Fibroblast of lung (primary cell): ENCODE data around the gene EPB42. TPM values are rescaled to one million over a fixed set of nuclear protein-coding genes. Genes with fewer than 3 reads are reported as not detected.

ENCODE experiments used
- DNase-seq, 2 donors: peaks; one replicate each; pipeline versions ENCODE4 v3.0.0 to v3.0.0-alpha.2; 2010; ENCODE audit warnings: low read depth in 2 of 2
- H2AFZ ChIP-seq: 2 replicates; pipeline ENCODE4 v1.5.1; 2012; ENCODE audit warnings: low read length, control low read depth, inconsistent platforms
- H3K27ac ChIP-seq: 2 replicates; pipeline ENCODE4 v1.5.1; 2011; ENCODE audit warnings: low read length, control low read depth; ENCODE audit not compliant: insufficient read depth
- H3K27me3 ChIP-seq: 2 replicates; pipeline ENCODE4 v1.5.1; 2011; ENCODE audit warnings: mild to moderate bottlenecking, low read length; ENCODE audit not compliant: control insufficient read depth, insufficient read depth
- H3K36me3 ChIP-seq: 2 replicates; pipeline ENCODE4 v1.5.1; 2011; ENCODE audit warnings: low read length; ENCODE audit not compliant: control insufficient read depth, insufficient read depth
- H3K4me1 ChIP-seq: 2 replicates; pipeline ENCODE4 v1.5.1; 2011; ENCODE audit warnings: low read length; ENCODE audit not compliant: control insufficient read depth, insufficient read depth; ENCODE audit errors: extremely low read depth
- H3K4me2 ChIP-seq: 2 replicates; pipeline ENCODE4 v1.5.1; 2011; ENCODE audit warnings: low read length, control low read depth; ENCODE audit not compliant: insufficient read depth; ENCODE audit errors: extremely low read depth
- H3K4me3 ChIP-seq, 4 experiments: fragments of 200-600 bp in 1 of 4; sonication (generic) in 1 of 4; replicated peaks in 1 of 4; 2 replicates each; pipeline ENCODE4 v1.5.1; 2011 to 2016; ENCODE audit warnings: low read length in 4 of 4, low read depth in 3 of 4, mild to moderate bottlenecking in 3 of 4, control low read depth in 2 of 4, inconsistent platforms in 1 of 4, mixed read lengths in 1 of 4; ENCODE audit not compliant: insufficient read depth in 1 of 4; ENCODE audit errors: control extremely low read depth in 1 of 4
- H3K79me2 ChIP-seq: 2 replicates; pipeline ENCODE4 v1.5.1; 2012; ENCODE audit warnings: mild to moderate bottlenecking, low read length, inconsistent platforms; ENCODE audit not compliant: control insufficient read depth, insufficient read depth
- H3K9ac ChIP-seq: 2 replicates; pipeline ENCODE4 v1.5.1; 2011; ENCODE audit warnings: mild to moderate bottlenecking, low read length, control low read depth; ENCODE audit not compliant: insufficient read depth
- H3K9me3 ChIP-seq: 2 replicates; pipeline ENCODE4 v1.5.1; 2012; ENCODE audit warnings: low read depth, low read length; ENCODE audit not compliant: control insufficient read depth, insufficient read depth
- H4K20me1 ChIP-seq: 2 replicates; pipeline ENCODE4 v1.5.1; 2011; ENCODE audit warnings: low read length; ENCODE audit not compliant: control insufficient read depth, insufficient read depth; ENCODE audit errors: extremely low read depth
- EZH2 ChIP-seq: IDR thresholded peaks from 2 replicates; pipeline ENCODE4 v1.5.1; 2012; ENCODE audit warnings: low read length, control low read depth, mild to moderate bottlenecking; ENCODE audit errors: missing control alignments
- polyA plus RNA-seq, 2 donors: library from polyadenylated mRNA; depleted of rRNA in 1 of 2; stranded (reverse) in 1 of 2; unstranded in 1 of 2; fragments of >200 nt; gene quantifications; 2 replicates each; pipeline ENCODE4 v1.2.1, GENCODE V29; 2011 to 2012; ENCODE audit warnings: missing spikeins in 1 of 2
- total RNA-seq: library from RNA; depleted of rRNA; stranded (reverse); fragments of >200 nt; gene quantifications from 2 replicates; pipeline ENCODE4 v1.2.1, GENCODE V29; 2014
- TF ChIP-seq, protein P1 (sequence below), 2 donors: IDR thresholded peaks in 1 of 2; conservative IDR thresholded peaks in 1 of 2; 1 replicate in 1 of 2; 2 replicates in 1 of 2; pipeline ENCODE4 v1.5.1; 2011 to 2012; ENCODE audit warnings: low read length in 2 of 2, control low read depth in 1 of 2, inconsistent platforms in 1 of 2, low read depth in 1 of 2, mild to moderate bottlenecking in 1 of 2

EPB42 gene
- total and polyA plus RNA-seq, 2 donors (not counting 1 experiment from before 2014, with no cell fraction given): not detected

DNA sequence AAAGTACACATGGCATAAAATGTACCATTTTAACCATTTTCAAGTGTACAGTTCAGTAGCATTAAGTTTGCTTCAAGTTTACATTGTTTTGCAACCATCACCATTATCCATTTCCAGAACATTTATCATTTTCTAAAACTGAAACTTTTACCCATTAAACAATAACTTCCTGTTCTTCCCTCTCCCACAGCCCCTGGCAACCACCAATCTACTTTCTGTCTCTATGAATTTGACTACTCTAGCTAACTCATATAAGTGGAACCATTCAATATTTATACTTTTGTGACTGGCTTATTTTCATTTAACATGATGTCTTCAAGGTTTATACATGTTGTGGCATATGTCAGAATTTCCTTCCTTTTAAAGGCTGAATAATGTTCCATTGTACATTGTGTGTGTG, 67.5 kb downstream of the EPB42 start:
- Histone ChIP-seq H4K20me1 (no peaks in the 10 kb centered on the region), H3K27ac (no peak overlapping the region), H3K27me3 (no peaks in the 10 kb centered on the region), H2AFZ (no peak overlapping the region), H3K9me3 (no peaks in the 10 kb centered on the region), H3K4me1 (no peaks in the 10 kb centered on the region), H3K4me3 (no peak overlapping the region), H3K36me3 (no peaks in the 10 kb centered on the region), H3K79me2 (no peaks in the 10 kb centered on the region), H3K4me2 (no peak overlapping the region), H3K9ac (no peak overlapping the region)
- DNase-seq: no peak
- TF ChIP-seq, protein P1, sequence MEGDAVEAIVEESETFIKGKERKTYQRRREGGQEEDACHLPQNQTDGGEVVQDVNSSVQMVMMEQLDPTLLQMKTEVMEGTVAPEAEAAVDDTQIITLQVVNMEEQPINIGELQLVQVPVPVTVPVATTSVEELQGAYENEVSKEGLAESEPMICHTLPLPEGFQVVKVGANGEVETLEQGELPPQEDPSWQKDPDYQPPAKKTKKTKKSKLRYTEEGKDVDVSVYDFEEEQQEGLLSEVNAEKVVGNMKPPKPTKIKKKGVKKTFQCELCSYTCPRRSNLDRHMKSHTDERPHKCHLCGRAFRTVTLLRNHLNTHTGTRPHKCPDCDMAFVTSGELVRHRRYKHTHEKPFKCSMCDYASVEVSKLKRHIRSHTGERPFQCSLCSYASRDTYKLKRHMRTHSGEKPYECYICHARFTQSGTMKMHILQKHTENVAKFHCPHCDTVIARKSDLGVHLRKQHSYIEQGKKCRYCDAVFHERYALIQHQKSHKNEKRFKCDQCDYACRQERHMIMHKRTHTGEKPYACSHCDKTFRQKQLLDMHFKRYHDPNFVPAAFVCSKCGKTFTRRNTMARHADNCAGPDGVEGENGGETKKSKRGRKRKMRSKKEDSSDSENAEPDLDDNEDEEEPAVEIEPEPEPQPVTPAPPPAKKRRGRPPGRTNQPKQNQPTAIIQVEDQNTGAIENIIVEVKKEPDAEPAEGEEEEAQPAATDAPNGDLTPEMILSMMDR (conservative IDR thresholded peaks at IDR 0.05 in 1 of 2, IDR thresholded peaks at IDR 0.05 in 1 of 2; ENCODE audit: low read depth in 1 of 2, low read length in 2 of 2): no peak
- no peak for TF ChIP-seq EZH2

GRCh38 chr15:43151688-43152087, 69.1 kb downstream of the EPB42 start:
- Histone ChIP-seq H3K79me2 (no peaks in the 10 kb centered on the region), H3K9me3 (no peaks in the 10 kb centered on the region), H3K4me1 (no peaks in the 10 kb centered on the region), H3K27me3 (no peaks in the 10 kb centered on the region), H3K36me3 (no peaks in the 10 kb centered on the region), H3K4me3 (no peak overlapping the region), H3K4me2 (no peak overlapping the region), H2AFZ (no peak overlapping the region), H3K27ac (no peak overlapping the region), H4K20me1 (no peaks in the 10 kb centered on the region), H3K9ac (no peak overlapping the region)
- TF ChIP-seq, protein P1 (conservative IDR thresholded peaks at IDR 0.05 in 1 of 2, IDR thresholded peaks at IDR 0.05 in 1 of 2; ENCODE audit: low read depth in 1 of 2, low read length in 2 of 2): no peak
- TF ChIP-seq EZH2: no peak
- no peak for DNase-seq

- Histone ChIP-seq H3K36me3 (no peaks in the 10 kb centered on the region), H3K4me2 (no peak overlapping the region), H3K79me2 (no peaks in the 10 kb centered on the region), H3K27ac (peak overlapping the region; percentile 57), H3K4me3 (no peak overlapping the region), H3K27me3 (no peaks in the 10 kb centered on the region), H4K20me1 (no peaks in the 10 kb centered on the region), H3K9me3 (no peaks in the 10 kb centered on the region), H2AFZ (no peak overlapping the region), H3K9ac (no peak overlapping the region), H3K4me1 (no peaks in the 10 kb centered on the region)
- TF ChIP-seq, protein P1 (conservative IDR thresholded peaks at IDR 0.05 in 1 of 2, IDR thresholded peaks at IDR 0.05 in 1 of 2; ENCODE audit: low read depth in 1 of 2, low read length in 2 of 2): no peak
- TF ChIP-seq EZH2: no peak
- DNase-seq: peak; percentile 86 to 99
Observed at GRCh38 chr15:43150191-43150929, 70.5 kb downstream of the EPB42 start.

Other genes with a start within 250 kb of the EPB42 start
- gene UBR1, start 115.0 kb downstream of the EPB42 start, total RNA-seq: 32.6 and 45.6 TPM in 2 replicates
- 14.0 and 18.2 TPM in 2 replicates for gene UBR1, start 115.0 kb downstream of the EPB42 start, polyA plus RNA-seq
- 11.8 and 20.8 TPM in 2 replicates for gene TMEM62, start 87.4 kb downstream of the EPB42 start, total RNA-seq
- 8.0 and 10.7 TPM in 2 replicates for gene TMEM62, start 87.4 kb downstream of the EPB42 start, polyA plus RNA-seq
- gene CCNDBP1, start 35.6 kb downstream of the EPB42 start, total RNA-seq: 48.0 and 78.4 TPM in 2 replicates
- 80.2 and 101 TPM in 2 replicates for gene CCNDBP1, start 35.6 kb downstream of the EPB42 start, polyA plus RNA-seq
- gene TGM5, start 45.9 kb upstream of the EPB42 start, total RNA-seq: under 0.01 TPM in 1 of 2 replicates, not detected in the other
- 0.03 TPM in 1 of 2 replicates, not detected in the other for gene TGM5, start 45.9 kb upstream of the EPB42 start, polyA plus RNA-seq
- not detected in 2 replicates for gene TGM7, start 81.2 kb upstream of the EPB42 start, total RNA-seq
- not detected in 2 replicates for gene TGM7, start 81.2 kb upstream of the EPB42 start, polyA plus RNA-seq
- gene LCMT2, start 109.6 kb upstream of the EPB42 start, total RNA-seq: 4.8 and 7.2 TPM in 2 replicates
- gene LCMT2, start 109.6 kb upstream of the EPB42 start, polyA plus RNA-seq: 12.5 and 14.9 TPM in 2 replicates
- gene ZSCAN29, start 150.0 kb upstream of the EPB42 start, total RNA-seq: 29.8 and 31.9 TPM in 2 replicates
- 6.2 and 6.5 TPM in 2 replicates for gene ZSCAN29, start 150.0 kb upstream of the EPB42 start, polyA plus RNA-seq
- gene TUBGCP4, start 150.1 kb upstream of the EPB42 start, total RNA-seq: 10.5 and 17.2 TPM in 2 replicates
- gene TUBGCP4, start 150.1 kb upstream of the EPB42 start, polyA plus RNA-seq: 8.3 and 10.4 TPM in 2 replicates